GM21786 (cell line): ENCODE measurements around the gene DNPH1.

ENCODE experiments used
- ATAC-seq: cut with Tn5 transposase; IDR thresholded peaks from one replicate; pipeline ENCODE4 v1.9.1; 2021; ENCODE audit not compliant: unreplicated experiment

Gene DNPH1

DNA sequence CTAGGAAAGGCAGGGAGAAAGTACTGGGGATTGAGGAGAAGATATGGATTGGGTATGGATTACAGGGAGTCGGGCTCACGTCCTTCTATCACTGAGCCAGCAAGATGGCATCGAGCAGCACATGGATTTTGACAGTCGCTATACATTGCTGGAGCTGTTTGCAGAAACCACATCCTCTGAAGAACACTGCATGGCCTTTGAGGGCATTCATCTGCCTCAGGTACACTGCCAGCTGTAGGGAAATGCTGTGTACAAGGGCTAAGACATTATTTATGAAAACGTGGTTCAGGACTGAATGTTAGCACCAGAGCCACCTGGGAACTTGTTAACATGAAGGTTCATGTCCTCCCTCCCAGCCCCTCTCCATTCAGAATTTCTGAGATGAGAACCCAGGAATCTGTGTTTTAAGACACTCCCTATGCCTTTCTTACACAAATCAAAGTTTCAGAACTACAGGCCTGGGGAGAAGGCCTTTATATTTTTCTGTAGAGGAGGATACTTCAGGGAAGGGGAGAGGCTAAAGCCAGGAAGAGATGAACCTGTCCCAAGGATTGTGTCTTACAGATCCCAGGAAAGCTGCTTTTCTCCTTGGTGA is 43.8 kb downstream of the DNPH1 start:
- ATAC-seq, result no peak

DNA sequence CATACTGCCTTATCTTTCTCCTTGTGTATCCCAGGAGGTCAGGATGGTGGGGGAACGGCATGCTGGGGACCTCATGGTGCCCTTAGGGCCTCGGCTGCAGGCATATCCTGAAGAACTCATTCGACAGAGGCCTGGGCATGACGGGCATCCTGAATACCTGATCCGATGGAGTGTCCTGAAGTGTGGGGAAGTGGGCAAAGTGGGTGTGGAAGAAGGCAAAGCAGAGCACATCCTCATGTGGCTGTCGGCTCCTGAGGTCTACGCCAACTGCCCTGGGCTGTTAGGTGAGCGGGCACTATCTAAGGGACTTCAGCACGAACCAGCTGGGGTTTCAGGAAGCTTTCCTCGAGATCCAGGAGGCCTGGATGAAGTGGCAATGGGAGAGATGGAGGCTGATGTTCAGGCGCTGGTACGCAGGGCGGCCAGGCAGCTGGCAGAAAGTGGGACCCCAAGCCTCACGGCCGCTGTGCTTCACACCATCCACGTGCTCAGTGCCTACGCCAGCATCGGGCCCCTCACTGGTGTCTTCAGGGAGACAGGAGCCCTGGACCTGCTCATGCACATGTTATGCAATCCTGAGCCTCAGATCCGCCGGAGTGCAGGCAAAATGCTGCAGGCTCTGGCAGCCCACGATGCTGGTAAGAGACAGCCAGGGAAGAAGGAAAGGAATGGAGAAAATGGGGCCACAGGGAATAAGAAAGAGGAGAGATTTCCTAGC is 44.9 kb downstream of the DNPH1 start:
- no peak for ATAC-seq

DNA sequence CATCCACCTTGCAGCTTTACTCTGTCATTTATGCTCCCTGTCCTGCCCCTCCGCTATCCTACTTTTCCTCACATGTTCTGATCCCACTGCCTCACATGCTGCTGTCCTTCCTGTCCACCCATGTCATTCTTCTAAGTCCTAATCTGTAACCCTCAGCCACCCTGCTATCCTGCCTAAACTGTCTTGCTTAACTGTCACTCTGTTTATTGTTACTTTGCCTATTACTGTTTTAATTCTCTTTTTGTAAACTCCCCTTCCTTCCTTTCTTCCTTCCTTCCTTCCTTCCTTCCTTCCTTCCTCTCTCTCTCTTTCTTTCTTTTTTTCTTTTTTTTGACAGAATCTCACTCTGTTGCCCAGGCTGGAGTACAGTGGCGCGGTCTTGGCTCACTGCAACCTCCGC is 45.8 kb downstream of the DNPH1 start:
- ATAC-seq, result no peak

DNA sequence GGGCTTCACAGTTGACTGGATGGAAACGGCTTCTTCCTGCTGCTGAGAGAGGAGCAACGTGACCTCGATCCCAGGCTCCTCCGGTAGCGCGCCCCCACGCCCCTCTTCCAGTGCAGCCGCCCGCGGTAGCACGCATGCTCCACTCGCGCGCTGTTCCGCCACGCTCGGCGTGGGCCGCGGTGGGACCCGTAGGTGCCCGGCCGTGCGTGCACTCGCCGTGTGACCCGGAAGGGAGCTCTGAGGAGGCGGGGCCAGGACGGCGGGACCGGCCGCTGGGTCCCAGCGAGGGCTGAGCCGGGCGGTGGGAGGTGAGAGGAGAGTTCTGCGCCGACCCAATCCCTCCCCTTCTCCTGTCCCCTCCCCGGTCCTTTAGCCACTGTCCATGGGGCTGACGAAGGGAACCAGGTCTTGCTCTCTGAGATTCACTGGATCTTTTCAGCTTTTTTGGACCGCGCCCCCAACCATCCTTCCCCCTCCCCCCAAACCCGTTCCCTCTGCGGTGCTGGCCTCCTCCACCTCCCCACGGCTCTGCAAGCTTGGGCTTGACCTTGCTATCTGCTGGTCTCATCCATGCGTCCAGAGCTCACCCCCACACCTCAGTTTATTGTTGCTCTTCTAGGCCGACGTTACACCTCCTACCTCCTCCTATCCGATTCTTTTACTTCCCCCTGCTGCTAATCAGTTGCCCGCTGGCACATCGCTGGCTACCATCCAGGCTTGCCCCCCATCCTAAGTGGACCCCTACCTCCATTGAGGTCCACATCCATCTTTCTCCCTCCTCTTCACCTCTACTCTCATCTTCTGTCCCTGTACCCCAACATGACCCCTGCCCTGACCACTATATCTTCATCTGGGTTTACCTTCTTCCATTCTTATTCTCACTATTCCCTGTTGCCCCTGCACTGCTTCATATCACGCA is 47.1 kb downstream of the DNPH1 start, which contains the start of gene CUL9:
CUL9 (plus strand) TSS at position 255 of the 919 bp plus-strand sequence. CDS start 2,115 bp downstream, outside the sequence.
- peak; percentile 94 for ATAC-seq

DNA sequence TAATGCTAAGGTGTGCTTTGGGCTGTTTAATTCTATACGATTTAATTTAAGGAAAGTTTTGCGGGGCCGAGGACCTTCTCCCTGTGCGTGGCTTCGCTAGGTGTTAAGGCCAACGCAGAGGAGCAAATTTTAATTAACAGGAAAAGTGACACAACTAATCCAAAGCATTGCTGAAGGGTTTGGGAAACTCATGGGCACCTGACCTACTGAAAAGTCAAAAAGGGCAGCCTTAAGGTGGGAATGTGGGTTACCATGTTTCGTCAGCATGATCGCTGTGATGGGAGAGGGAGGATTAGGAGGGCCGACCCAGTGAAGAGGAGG is 47.7 kb downstream of the DNPH1 start:
- ATAC-seq, result no peak

DNA sequence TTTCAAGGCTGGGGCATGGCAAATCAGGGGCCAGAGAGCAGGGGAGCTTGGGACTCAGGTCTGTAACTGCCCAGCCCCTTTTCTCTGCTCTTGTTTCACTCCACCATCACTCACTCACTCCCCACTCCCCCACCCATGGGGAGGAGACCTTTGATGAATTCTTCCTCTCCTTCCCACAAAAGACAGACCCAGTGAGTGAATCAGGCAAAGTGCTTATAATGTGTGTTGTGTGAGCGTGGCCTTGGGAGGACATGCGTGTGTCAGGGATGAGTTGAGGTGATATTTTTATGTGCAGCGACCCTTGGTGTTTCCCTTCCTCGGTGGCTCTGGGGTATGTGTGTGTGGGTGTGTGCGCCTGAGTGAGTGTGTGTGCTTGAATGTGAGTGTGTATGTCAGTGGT is 48.3 kb downstream of the DNPH1 start:
- ATAC-seq, result no peak

DNA sequence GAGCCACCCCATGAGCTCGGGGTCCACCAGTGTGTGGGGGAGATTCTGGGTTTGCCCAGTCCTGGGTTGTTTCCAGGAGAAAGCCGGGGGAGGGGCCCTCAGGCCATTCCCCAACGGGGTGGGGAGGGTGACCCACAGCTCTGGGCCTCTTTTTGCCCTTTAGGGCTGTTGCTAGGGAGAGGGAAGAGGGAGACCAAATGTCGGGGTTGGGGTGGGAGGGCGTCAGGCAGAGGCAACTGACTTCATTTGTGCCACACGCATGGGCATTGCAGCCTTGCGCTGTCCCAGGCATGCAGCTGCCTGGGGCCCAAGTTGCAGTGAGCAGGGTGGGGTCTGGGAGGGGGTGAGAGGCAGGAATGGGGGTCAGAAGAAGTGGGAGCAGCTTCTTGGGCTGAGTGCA is 49.2 kb downstream of the DNPH1 start:
- ATAC-seq, result no peak

DNA sequence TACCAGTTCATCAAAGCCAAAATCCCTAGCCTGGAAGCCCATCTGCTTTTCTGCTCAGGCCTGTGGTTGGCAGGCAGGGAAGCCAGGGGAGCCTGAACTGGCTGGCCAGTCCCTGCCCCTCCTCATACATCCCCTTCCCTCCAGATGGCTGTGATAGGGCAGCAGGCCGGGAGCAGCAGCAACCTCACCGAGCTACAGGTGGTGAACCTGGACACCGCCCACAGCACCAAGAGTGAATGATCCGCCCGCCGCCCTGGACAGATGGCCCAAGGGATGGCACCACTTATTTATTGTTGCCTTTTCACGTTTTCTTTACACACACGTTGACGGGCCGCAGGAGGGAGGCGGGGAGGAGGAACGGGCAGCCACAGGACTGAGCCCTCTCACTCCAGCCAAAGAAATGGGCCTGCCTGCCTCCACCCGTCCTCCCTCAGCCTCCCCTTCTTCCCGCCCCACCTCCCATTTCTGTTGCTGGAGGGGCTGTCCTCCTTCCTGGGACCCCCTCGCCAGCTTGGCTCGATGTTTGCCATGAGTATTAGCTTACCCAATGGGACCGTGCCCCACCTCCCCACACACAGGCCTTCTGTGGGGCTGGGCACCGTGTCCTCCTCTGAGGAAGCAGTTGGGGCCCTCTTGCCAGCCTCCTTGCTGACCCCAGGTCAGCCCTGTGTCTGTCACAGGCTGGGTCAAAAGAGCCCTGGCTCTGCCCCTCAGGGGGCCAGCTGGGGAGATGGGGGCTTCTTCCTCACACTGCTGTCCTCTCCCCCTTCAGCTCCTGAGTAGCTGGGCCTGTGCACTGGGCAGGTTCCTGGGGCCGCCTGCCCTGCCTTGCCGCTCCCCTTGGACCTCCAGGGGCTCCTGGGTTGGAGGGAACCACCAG is 50.1 kb downstream of the DNPH1 start:
- no peak for ATAC-seq

DNA sequence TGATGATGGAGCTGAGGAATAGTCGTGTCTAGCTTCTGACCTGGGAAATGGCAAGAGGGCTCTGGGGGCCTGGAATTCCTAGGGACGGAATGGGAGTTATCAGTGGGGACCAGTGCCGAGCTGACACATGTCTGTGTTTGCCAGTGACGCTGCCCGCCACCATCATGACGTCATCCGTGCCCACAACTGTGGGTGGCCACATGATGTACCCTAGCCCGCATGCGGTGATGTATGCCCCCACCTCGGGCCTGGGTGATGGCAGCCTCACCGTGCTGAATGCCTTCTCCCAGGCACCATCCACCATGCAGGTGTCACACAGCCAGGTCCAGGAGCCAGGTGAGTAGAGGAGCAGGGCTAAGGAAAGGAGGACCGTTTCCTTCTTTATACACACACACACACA is 51.1 kb downstream of the DNPH1 start:
- no peak for ATAC-seq

DNA sequence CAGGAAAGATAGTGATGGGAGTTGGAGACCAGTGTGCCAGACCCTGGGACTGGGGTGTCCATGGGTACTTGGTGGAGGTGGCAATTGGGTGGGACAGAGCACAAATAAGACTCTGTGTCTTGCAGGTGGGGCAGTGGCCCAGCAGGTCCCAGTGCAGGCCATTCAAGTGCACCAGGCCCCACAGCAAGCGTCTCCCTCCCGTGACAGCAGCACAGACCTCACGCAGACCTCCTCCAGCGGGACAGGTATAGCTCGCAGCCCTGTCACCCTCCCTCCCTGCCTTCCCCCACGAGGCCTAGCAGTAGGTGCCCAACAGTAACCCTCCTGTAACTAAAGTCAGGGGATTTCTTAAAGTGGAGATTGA is 52.9 kb downstream of the DNPH1 start:
- ATAC-seq, result no peak

DNA sequence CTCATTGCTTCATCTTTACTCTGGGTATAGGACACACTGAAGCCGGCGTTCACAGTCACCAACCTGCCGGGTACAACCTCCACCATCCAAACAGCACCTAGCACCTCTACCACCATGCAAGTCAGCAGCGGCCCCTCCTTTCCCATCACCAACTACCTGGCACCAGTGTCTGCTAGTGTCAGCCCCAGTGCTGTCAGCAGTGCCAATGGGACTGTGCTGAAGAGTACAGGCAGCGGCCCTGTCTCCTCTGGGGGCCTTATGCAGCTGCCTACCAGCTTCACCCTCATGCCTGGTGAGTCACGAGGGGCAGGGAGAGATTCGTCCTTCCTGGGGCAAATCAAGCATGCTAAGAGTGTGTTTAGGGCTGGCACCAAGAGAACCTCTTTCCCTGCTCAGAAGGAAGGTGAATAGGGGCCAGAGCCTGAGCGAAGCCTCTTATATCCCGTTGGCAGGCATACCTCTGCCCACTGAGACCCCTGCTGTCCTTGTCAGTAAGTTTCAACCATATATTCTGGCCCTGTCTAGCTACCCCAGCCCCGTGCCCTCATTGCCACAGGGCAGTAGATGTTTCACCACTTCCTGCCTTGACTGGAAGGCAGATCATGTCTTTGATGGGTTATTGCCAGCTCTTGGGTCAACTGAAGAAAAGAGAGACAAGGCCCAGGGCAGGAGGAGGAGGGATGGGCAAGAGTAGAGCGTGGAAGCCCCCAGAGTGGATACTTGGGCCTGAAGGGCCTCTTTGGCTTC is 53.4 kb downstream of the DNPH1 start:
- ATAC-seq, result no peak
